ENCODE measurements around the gene TMC2.

Gene TMC2

GRCh38 chr20:2637246-2637645 lies 100.9 kb downstream of the TMC2 start:
- DNase-seq = no peak

DNA sequence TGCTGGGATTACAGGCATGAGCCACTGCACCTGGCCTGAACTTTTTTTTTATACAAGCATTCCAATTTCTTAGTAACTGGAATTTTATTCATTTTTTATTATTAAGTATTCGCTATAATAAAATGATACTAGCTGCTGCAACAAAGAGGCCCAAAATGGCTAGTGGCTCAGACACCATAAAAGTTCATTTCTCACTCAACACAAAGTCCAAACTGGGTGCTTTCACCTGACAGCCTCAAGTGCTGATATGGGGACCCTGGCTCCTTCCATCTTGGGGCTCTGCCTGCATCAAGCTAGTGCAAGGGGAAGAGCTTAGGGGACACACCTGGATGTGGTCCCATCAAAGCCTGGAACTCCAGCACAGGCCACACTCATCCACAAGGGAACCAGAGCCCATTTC lies 103.9 kb downstream of the TMC2 start:
- DNase-seq = no peak

GRCh38 chr20:2640899-2641298 lies 104.5 kb downstream of the TMC2 start:
- no peak for DNase-seq

- DNase-seq = no peak
These were observed 107.3 kb downstream of the TMC2 start for GRCh38 chr20:2643708-2644107.

DNA sequence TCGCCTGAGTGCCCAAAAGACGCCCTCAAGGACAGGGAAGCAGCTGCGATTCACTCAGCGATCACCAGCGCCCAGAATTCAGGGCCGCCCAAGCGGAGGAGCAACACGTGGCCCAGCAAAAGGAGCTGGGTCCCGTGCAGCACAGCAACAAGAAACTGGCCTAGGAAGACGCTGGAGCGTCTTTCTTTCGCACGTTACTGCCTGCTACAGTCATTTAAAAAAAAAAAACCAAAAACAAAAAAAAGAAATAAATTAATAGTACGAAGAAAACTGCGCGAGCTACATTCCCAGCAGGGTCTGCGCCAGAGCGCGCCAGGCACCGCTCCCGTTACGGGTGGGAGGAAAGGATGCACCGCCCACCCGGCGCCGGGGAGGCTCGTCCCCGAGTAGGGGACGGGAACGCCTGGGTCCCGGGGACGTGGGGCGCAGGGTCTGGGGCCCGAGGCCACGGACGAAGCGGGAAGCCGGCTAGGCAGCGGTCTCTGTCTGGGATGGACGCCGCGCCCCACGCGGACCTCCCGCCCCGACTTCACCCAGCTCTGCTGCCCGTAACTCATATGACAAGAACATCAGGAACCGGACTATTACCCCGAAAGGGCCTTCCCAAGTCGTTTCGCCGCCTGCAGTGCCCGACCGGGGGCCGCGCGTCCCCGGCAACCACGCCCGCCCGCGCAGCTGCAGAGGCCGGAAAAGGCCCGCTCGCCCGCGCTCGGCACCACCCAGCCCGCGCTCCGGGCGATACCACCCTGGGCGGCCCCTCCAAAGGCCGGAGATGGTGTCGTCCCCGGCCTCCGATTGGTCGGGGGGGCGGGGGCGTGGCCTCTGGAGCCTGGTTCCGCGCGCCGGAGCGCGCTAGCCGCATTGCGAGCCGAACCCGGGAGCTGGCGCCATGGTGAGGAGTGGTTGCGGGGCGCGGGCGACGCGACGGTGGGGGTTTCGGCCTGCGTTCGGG lies 115.7 kb downstream of the TMC2 start, which contains the start of gene NOP56:
Gene NOP56, plus strand, starts transcription at position 861 of the 952 bp plus-strand sequence. Its CDS starts 29 bp downstream, at position 890.
- peak; percentile 90 for DNase-seq

GRCh38 chr20:2652724-2653555 lies 116.6 kb downstream of the TMC2 start:
- peak; percentile 25 for DNase-seq

DNA sequence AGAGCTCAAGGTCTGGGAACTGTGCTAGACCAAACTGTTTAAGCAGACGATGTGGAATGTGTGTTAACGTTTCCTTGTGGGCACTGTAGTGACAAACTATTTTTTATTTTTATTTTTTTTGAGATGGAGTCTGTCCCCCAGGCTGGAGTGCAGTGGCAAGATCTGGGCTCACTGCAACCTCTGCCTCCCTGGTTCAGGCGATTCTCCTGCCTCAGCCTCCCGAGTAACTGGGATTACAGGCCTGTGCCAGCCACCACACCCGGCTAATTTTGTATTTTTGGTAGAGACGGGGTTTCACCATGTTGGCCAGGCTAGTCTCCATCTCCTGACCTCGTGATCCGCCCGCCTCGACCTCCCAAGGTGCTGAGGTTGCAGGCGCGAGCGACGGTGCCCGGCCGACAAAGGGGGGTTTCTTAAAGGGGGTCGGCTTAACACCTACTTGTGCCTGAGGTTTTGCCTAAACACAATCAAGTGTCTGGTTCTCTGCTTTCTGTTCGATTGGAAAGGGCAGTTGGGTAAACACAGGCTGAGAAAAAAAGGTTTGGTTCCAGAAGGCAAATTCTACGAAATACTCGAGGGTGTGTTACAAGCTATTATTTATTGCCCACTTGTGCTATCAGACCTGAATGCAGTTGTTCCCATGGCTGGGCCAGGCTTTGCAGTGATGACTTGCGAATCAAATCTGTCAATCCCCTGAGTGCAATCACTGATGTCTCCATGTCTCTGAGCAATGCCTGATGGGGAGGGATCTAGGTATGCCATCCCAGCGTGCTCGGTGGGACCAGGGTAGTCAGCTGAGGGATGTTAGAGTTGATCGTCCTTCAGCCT lies 117.4 kb downstream of the TMC2 start:
- no peak for DNase-seq

GRCh38 chr20:2654384-2654822 lies 118.0 kb downstream of the TMC2 start:
- no peak for DNase-seq

DNA sequence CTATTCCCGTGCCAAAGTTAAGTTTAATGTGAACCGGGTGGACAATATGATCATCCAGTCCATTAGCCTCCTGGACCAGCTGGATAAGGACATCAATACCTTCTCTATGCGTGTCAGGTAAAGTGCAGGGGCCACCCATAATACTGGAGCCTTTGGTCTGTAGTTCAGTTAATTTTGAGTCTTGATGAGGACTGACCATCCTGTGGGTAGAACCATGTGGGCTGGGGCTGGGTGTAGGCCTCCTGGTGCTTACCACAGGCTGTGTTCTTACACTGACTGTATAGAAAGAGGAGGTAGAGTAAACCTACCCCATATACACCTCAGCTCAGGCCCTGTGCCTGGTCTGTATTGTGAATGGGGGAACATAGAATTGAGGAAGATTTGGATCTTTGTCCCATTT lies 118.5 kb downstream of the TMC2 start:
- no peak for DNase-seq

DNA sequence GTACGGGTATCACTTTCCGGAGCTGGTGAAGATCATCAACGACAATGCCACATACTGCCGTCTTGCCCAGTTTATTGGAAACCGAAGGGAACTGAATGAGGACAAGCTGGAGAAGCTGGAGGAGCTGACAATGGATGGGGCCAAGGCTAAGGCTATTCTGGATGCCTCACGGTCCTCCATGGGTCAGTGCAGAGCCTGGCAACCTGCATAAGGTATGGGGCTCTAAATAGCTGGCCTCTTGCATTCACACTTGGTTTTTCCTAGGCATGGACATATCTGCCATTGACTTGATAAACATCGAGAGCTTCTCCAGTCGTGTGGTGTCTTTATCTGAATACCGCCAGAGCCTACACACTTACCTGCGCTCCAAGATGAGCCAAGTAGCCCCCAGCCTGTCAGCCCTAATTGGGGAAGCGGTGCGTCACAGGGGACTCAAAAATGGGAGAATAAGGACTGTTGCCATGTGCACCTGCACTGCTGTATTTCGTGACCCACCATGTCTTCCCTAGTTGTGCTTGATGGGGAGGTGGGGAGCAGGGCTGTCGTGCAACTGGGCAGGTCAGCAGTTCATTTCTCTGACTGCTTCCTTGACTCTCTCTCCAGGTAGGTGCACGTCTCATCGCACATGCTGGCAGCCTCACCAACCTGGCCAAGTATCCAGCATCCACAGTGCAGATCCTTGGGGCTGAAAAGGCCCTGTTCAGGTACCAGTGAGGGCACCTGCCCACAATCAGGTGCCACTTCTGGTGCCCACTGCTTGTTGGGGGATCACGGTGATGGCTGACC lies 119.2 kb downstream of the TMC2 start:
- no peak for DNase-seq

GRCh38 chr20:2656471-2657117 lies 120.2 kb downstream of the TMC2 start:
- DNase-seq = no peak

- no peak for DNase-seq
These were observed 120.9 kb downstream of the TMC2 start for GRCh38 chr20:2657241-2657640.

GRCh38 chr20:2657674-2658073 lies 121.3 kb downstream of the TMC2 start:
- no peak for DNase-seq

- DNase-seq = peak; percentile 42
These were observed 122.3 kb downstream of the TMC2 start for GRCh38 chr20:2658414-2659354.

DNA sequence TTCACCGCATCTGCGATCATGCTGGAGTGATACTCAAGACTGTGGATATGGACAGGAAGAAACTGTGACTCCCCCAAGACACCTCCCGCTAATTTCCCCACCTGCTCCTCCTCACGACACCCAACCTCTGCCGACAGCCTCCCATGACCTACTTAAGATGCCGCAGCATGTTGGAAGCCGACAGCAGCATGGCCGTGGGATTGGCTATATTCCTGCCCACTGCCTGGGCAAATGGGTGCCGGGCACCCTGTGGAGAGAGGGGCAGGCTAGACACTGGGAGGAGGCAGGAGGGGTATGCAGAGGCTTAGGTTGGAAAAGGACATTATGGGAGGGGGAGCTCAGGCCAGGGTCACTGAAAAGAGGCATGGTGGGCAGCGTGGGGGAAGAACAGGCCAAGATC lies 123.2 kb downstream of the TMC2 start:
- DNase-seq = no peak

DNA sequence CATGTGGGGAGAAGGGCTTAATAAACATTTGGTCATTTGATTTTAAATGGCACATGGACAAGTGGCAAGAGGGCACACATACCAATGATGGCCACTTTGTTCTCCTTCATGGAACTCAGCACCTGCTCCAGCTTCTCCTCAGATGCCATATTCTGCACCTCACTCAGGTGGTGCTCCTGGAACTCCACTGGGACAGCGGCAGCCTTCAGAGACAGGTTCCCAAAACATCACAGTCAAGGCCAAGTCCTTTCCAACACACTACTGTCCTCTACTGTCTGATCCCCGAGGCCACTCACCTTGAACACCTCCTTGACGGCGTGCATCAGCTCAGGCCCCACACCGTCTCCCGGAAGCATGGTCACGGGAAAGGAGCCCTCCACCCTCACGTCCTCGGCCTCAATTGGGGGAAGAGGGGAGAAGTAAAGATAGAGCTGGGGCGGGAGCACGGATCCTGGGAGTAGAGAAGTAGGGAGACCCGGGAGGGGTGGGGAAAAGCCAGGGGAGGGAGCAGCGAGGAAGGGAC lies 127.1 kb downstream of the TMC2 start:
- no peak for DNase-seq

GRCh38 chr20:2663887-2664719 lies 127.7 kb downstream of the TMC2 start, which contains the start of gene IDH3B:
TSS of gene IDH3B (minus strand) at chr20:2664216. CDS start at chr20:2664188, 28 bp downstream.
- DNase-seq = peak; percentile 94

DNA sequence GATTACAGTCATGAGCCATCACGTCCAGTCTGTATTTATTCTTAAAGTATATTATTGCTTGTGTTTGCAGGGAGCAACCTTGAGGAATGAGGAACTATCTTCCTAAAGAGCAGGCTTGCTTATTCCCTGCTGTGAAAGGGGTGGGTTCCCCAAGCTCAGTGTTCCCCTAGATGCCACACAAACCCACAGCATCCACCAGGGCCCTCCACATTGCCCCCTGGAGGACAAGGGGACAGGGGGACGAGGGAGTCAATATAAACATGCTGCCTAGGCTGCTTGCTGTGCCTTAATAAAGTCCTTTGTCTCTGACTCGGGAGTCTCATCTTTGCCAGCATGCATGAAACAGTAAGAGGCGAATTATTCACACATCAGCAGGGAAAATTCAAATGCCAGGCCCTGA lies 135.6 kb downstream of the TMC2 start:
- peak; percentile 54 for DNase-seq

DNA sequence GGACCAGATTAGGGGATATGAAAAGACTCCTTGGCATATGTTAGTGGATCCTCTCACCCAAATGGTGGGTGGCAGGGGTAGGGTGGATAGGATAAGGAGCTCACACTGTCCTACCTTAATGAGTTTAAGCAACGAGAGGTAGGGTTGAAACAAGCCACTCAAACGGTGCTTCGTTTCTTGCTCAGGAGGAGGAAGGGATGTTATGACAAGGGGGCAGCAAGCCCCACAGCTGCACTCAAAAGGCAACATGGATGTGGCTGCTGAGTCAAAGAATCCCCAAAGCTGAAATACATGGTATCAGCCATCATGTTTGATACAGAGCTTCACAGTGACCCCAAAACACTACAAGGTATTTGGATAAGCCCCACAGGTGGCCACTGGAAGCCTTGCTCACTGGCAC lies 136.1 kb downstream of the TMC2 start:
- DNase-seq = no peak
